HepG2 (cell line): ENCODE data around the gene SCYL1. TPM values are rescaled to one million over a fixed set of nuclear protein-coding genes. Genes with fewer than 3 reads are reported as not detected.
A peak's percentile ranks its signal among the peaks of the same experiment; 100 is the strongest.

Experiments used
- CENPT ChIP-seq: sonication (generic); formaldehyde crosslinking; IDR thresholded peaks from 2 replicates; pipeline ENCODE4 v1.8.0; 2022; ENCODE audit warnings: low read depth, mild to moderate bottlenecking, moderate library complexity, missing genetic modification reagents
- GZF1 ChIP-seq: sonication (generic); formaldehyde crosslinking; IDR thresholded peaks from 2 replicates; pipeline ENCODE4 v1.5.1; 2020; ENCODE audit warnings: mild to moderate bottlenecking, missing genetic modification reagents
- NR1H2 ChIP-seq: sonication (generic); formaldehyde crosslinking; IDR thresholded peaks from 2 replicates; pipeline ENCODE4 v1.8.1; 2022; ENCODE audit warnings: low read depth, missing genetic modification reagents, borderline replicate concordance
- RXRB ChIP-seq: IDR thresholded peaks from 2 replicates; pipeline ENCODE4 v1.6.1; 2016; ENCODE audit warnings: borderline replicate concordance, missing genetic modification reagents, missing compliant biosample characterization
- SP4 ChIP-seq: sonication (generic); formaldehyde crosslinking; IDR thresholded peaks from 2 replicates; pipeline ENCODE4 v1.8.1; 2023; ENCODE audit warnings: mild to moderate bottlenecking, missing genetic modification reagents
- TBP ChIP-seq: sonication (generic); formaldehyde crosslinking; IDR thresholded peaks from 2 replicates; pipeline ENCODE4 v1.5.0; 2020; ENCODE audit warnings: missing genetic modification reagents
- ZBTB20 ChIP-seq: sonication (generic); formaldehyde crosslinking; IDR thresholded peaks from 2 replicates; pipeline ENCODE4 v1.8.1; 2023; ENCODE audit warnings: missing genetic modification reagents, low read depth, mild to moderate bottlenecking, borderline replicate concordance
- ZNF251 ChIP-seq: sonication (generic); formaldehyde crosslinking; IDR thresholded peaks from 2 replicates; pipeline ENCODE4 v1.9.0; 2021; ENCODE audit warnings: mild to moderate bottlenecking, missing genetic modification reagents
- ZNF766 ChIP-seq: sonication (generic); formaldehyde crosslinking; IDR thresholded peaks from 2 replicates; pipeline ENCODE4 v1.5.0; 2020; ENCODE audit warnings: missing genetic modification reagents, borderline replicate concordance
- polyA plus RNA-seq, 8 experiments: library from polyadenylated mRNA; depleted of rRNA in 3 of 8; stranded (reverse) in 7 of 8; unstranded in 1 of 8; fragments of >200 nt; fragmentation: Illumina TruSeq in 4 of 8; extraction: Trizol in 4 of 8; gene quantifications; 2 replicates each; pipeline versions ENCODE4 v1.2.1 to v1.2.3, GENCODE V29; 2011 to 2016; ENCODE audit warnings: low read depth in 4 of 8, missing spikeins in 1 of 8, mixed read lengths in 1 of 8; ENCODE audit not compliant: insufficient read depth in 1 of 8
- total RNA-seq, 5 experiments: library from RNA; depleted of rRNA; stranded (reverse); fragments of >200 nt; fragmentation: Illumina TruSeq; extraction: Trizol; gene quantifications; 2 replicates each; pipeline ENCODE4 v1.2.3, GENCODE V29; 2016; ENCODE audit warnings: low read depth in 1 of 5
- TF ChIP-seq, protein P1 (sequence below): sonication (generic); formaldehyde crosslinking; IDR thresholded peaks from 2 replicates; pipeline ENCODE4 v1.4.0; 2020; ENCODE audit warnings: low read depth, missing genetic modification reagents
- TF ChIP-seq, protein P2 (sequence below): IDR thresholded peaks from 2 replicates; pipeline ENCODE4 v1.6.1; 2016; ENCODE audit warnings: mild to moderate bottlenecking
- TF ChIP-seq, protein P3 (sequence below): sonication (generic); formaldehyde crosslinking; IDR thresholded peaks from 2 replicates; pipeline ENCODE4 v1.8.1; 2023; ENCODE audit warnings: missing genetic modification reagents, mild to moderate bottlenecking, borderline replicate concordance
- TF ChIP-seq, protein P4 (sequence below): sonication (generic); formaldehyde crosslinking; IDR thresholded peaks from 2 replicates; pipeline ENCODE4 v1.5.1; 2020; ENCODE audit warnings: mild to moderate bottlenecking, missing genetic modification reagents
- TF ChIP-seq, protein P5 (sequence below): sonication (generic); formaldehyde crosslinking; IDR thresholded peaks from 2 replicates; pipeline ENCODE4 v1.4.0; 2020; ENCODE audit warnings: missing genetic modification reagents, borderline replicate concordance

The SCYL1 gene
- total and polyA plus RNA-seq, 2 of the 13 experiments (the other 11 are each of a cell fraction or from before 2014, with no cell fraction given), result 65.9 to 103 TPM

DNA sequence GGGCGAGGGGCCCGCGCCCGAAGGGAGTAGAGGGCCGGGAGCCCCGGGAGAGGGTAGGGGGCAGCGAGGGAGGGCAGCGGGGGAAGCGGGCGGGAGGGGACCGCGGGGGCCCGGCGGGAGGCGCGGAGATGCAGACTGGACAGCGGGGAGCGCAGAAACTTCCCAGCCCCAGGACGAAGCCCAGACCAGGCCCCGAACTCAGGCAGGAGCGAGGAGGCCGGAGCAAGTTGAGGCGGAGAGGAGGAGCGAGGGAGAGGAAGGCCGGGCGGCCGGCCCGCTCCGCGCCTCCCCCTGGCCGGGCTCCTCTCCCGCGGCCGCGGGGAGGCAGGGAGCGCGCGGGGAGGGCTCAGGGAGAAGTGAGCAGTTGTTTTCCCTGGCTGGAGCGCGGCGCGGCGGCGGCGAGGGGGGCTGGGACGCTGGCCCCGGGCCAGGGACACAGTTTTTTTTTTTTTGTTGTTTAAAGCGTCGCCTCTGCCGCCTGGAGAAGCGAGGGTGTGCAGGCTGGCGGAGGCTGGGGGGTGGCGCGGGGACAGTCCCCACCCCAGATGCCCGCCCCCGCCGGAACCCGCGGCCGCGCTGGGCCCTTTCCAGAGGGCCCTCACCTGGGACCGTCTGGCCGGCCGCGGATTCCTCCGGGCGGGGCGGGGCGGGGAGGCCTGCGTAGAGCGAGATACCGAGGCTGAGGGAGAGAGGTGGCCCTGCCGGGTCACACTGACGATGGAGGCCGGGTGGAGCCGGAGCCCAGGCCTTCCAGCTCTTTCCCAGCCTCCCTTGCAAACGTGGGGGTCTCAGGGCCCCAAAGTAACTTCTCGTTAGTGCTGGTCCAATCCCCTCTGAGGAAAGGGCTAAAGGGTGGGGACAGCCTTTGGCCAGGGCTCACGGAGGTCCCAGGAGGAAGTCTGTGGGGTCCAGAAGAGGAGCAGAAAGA lies 33.4 kb downstream of the SCYL1 start, which contains the start of gene LTBP3 (continued):
- TF ChIP-seq NR1H2 (CRISPR knock-in tag), result no peak
- TF ChIP-seq TBP, result no peak
- TF ChIP-seq, protein P1, sequence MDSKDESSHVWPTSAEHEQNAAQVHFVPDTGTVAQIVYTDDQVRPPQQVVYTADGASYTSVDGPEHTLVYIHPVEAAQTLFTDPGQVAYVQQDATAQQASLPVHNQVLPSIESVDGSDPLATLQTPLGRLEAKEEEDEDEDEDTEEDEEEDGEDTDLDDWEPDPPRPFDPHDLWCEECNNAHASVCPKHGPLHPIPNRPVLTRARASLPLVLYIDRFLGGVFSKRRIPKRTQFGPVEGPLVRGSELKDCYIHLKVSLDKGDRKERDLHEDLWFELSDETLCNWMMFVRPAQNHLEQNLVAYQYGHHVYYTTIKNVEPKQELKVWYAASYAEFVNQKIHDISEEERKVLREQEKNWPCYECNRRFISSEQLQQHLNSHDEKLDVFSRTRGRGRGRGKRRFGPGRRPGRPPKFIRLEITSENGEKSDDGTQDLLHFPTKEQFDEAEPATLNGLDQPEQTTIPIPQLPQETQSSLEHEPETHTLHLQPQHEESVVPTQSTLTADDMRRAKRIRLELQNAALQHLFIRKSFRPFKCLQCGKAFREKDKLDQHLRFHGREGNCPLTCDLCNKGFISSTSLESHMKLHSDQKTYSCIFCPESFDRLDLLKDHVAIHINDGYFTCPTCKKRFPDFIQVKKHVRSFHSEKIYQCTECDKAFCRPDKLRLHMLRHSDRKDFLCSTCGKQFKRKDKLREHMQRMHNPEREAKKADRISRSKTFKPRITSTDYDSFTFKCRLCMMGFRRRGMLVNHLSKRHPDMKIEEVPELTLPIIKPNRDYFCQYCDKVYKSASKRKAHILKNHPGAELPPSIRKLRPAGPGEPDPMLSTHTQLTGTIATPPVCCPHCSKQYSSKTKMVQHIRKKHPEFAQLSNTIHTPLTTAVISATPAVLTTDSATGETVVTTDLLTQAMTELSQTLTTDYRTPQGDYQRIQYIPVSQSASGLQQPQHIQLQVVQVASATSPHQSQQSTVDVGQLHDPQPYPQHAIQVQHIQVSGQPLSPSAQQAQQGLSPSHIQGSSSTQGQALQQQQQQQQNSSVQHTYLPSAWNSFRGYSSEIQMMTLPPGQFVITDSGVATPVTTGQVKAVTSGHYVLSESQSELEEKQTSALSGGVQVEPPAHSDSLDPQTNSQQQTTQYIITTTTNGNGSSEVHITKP (CRISPR knock-in tag), result no peak
- no peak for TF ChIP-seq ZNF766 (CRISPR knock-in tag)
- TF ChIP-seq, protein P2, sequence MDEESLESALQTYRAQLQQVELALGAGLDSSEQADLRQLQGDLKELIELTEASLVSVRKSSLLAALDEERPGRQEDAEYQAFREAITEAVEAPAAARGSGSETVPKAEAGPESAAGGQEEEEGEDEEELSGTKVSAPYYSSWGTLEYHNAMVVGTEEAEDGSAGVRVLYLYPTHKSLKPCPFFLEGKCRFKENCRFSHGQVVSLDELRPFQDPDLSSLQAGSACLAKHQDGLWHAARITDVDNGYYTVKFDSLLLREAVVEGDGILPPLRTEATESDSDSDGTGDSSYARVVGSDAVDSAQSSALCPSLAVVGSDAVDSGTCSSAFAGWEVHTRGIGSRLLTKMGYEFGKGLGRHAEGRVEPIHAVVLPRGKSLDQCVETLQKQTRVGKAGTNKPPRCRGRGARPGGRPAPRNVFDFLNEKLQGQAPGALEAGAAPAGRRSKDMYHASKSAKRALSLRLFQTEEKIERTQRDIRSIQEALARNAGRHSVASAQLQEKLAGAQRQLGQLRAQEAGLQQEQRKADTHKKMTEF (CRISPR knock-in tag), result peak; percentile 44; the same call in 1 of the 2 replicates
- TF ChIP-seq, protein P3, sequence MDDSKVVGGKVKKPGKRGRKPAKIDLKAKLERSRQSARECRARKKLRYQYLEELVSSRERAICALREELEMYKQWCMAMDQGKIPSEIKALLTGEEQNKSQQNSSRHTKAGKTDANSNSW, result no peak
- no peak for TF ChIP-seq SP4 (CRISPR knock-in tag)
- TF ChIP-seq, protein P4, sequence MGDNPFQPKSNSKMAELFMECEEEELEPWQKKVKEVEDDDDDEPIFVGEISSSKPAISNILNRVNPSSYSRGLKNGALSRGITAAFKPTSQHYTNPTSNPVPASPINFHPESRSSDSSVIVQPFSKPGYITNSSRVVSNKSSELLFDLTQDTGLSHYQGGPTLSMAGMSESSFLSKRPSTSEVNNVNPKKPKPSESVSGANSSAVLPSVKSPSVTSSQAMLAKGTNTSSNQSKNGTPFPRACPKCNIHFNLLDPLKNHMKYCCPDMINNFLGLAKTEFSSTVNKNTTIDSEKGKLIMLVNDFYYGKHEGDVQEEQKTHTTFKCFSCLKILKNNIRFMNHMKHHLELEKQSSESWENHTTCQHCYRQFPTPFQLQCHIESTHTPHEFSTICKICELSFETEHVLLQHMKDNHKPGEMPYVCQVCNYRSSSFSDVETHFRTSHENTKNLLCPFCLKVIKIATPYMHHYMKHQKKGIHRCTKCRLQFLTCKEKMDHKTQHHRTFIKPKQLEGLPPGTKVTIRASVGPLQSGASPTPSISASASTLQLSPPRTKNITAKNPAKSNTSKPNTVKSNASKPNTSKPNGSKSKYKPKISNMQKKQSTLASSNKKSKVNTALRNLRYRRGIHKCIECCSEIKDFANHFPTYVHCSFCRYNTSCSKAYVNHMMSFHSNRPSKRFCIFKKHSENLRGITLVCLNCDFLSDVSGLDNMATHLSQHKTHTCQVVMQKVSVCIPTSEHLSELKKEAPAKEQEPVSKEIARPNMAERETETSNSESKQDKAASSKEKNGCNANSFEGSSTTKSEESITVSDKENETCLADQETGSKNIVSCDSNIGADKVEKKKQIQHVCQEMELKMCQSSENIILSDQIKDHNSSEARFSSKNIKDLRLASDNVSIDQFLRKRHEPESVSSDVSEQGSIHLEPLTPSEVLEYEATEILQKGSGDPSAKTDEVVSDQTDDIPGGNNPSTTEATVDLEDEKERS (CRISPR knock-in tag), result no peak
- TF ChIP-seq ZNF251 (CRISPR knock-in tag), result no peak
- TF ChIP-seq GZF1 (CRISPR knock-in tag), result no peak
- TF ChIP-seq ZBTB20, result no peak
- TF ChIP-seq, protein P5, sequence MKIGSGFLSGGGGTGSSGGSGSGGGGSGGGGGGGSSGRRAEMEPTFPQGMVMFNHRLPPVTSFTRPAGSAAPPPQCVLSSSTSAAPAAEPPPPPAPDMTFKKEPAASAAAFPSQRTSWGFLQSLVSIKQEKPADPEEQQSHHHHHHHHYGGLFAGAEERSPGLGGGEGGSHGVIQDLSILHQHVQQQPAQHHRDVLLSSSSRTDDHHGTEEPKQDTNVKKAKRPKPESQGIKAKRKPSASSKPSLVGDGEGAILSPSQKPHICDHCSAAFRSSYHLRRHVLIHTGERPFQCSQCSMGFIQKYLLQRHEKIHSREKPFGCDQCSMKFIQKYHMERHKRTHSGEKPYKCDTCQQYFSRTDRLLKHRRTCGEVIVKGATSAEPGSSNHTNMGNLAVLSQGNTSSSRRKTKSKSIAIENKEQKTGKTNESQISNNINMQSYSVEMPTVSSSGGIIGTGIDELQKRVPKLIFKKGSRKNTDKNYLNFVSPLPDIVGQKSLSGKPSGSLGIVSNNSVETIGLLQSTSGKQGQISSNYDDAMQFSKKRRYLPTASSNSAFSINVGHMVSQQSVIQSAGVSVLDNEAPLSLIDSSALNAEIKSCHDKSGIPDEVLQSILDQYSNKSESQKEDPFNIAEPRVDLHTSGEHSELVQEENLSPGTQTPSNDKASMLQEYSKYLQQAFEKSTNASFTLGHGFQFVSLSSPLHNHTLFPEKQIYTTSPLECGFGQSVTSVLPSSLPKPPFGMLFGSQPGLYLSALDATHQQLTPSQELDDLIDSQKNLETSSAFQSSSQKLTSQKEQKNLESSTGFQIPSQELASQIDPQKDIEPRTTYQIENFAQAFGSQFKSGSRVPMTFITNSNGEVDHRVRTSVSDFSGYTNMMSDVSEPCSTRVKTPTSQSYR, result peak; percentile 61; the same call in 1 of the 2 replicates
- TF ChIP-seq CENPT (CRISPR knock-in tag), result no peak
- TF ChIP-seq RXRB (CRISPR knock-in tag), result no peak; the same call in 1 of the 2 replicates
